ENCODE results near the gene CMTM7. TPM values are rescaled to one million over a fixed set of nuclear protein-coding genes. Genes with fewer than 3 reads are reported as not detected.

Gene CMTM7
- total RNA-seq = 24.6 and 29.6 TPM in 2 replicates
- long read RNA-seq, partial matches to known transcripts = 0 of 21 reads
- long read RNA-seq, other reads (novel, unspliced or antisense) = 17 of 21 reads

- Mint-ChIP-seq H3K36me3 (ENCODE audit: insufficient read depth) (peaks cover 2% of the 10 kb centered on the region), H3K27ac (peak within 1 kb of the TSS; percentile 97), H3K9me3 (ENCODE audit: low read depth) (no peaks in the 10 kb centered on the region), H3K4me1 (ENCODE audit: low read depth) (peaks cover 14% of the 10 kb centered on the region), H3K27me3 (peaks cover 5% of the 10 kb centered on the region), H3K4me3 (ENCODE audit: low read depth) (peak within 1 kb of the TSS; percentile 92)
- DNase-seq (ENCODE audit: low spot score, unreplicated experiment) = peak; percentile 46
- peak; percentile 9 for TF ChIP-seq CTCF (IDR thresholded peaks at IDR 0.05; ENCODE audit: unreplicated experiment)
These were observed at the start of gene CMTM7 for GRCh38 chr3:32391643-32392535. Gene CMTM7 (plus strand): TSS chr3:32391853. CDS start chr3:32391907, 54 bp downstream.

DNA sequence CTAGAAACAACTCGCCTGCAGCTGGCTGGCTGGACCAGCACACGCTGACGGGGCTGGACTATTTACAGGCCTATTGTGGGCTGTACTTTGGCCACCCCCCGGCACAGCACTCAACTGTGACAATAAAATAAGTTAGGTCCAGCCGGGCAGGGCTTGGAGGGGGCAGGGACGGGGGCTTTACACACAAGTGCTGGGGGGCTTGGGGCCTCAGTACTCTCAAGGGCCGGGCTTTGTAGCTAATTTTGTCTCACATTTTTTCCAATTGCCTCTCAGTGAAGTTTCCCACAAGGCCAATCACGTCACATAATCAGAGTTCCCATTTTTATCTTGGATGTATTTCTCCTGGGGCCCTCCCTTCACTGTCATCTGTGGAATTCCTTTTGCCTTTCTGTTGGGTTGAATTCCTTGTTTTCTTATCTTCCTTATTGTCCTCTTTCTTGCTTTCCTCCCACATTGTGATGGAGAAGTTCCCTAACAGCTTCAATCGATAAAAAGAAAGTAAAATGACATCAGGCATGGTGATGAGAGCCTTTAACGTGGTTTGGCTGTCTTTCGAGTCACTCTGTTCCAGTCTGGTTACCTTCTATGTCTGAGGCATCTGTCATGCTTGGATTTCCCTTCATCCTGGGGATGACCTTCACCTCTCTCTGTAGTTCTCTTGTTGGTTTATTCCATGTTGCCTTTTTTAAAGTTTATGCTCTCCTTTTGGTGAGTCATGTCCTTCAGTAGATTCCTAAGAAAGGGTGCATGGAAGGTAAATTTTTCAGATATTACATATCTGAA is 44.1 kb upstream of the CMTM7 start:
- H3K4me3 Mint-ChIP-seq (ENCODE audit: low read depth) = no peak overlapping the region

DNA sequence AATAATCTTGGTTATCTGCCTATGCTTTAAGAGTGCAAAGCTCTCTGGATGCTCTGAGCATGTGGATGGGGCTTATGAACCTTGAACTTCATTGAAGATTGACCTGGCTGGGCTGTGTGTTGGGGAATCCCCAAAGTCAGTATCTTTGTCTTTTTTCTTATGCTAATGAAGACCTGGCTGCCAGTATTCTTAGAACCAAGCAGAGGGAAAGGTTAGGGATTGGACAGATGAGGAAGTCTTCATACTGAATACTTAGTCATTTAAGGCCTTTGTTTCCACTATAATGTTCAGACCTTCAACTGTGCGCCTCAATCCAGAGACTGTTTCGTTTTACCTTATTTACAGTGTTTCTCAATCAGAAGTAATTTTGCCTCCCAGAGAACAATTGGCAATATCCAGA is 42.5 kb upstream of the CMTM7 start:
- no peaks in the 10 kb centered on the region for H3K27me3 Mint-ChIP-seq
- no peak for DNase-seq (ENCODE audit: low spot score, unreplicated experiment)
- H3K4me1 Mint-ChIP-seq (ENCODE audit: low read depth) = peaks cover 26% of the 10 kb centered on the region
- no peak overlapping the region for H3K4me3 Mint-ChIP-seq (ENCODE audit: low read depth)
- H3K9me3 Mint-ChIP-seq (ENCODE audit: low read depth) = peaks cover 7% of the 10 kb centered on the region
- peaks cover 10% of the 10 kb centered on the region for H3K36me3 Mint-ChIP-seq (ENCODE audit: insufficient read depth)
- H3K27ac Mint-ChIP-seq = no peak overlapping the region
- no peak for TF ChIP-seq CTCF (IDR thresholded peaks at IDR 0.05; ENCODE audit: unreplicated experiment)

More for the DNA sequence above, 44.1 kb upstream of the CMTM7 start:
- peak overlapping the region; percentile 58 for H3K27ac Mint-ChIP-seq
- TF ChIP-seq CTCF (IDR thresholded peaks at IDR 0.05; ENCODE audit: unreplicated experiment) = no peak
- peaks cover 10% of the 10 kb centered on the region for H3K36me3 Mint-ChIP-seq (ENCODE audit: insufficient read depth)
- peaks cover 3% of the 10 kb centered on the region for H3K9me3 Mint-ChIP-seq (ENCODE audit: low read depth)
- peaks cover 14% of the 10 kb centered on the region for H3K4me1 Mint-ChIP-seq (ENCODE audit: low read depth)
- no peak for DNase-seq (ENCODE audit: low spot score, unreplicated experiment)
- no peaks in the 10 kb centered on the region for H3K27me3 Mint-ChIP-seq

DNA sequence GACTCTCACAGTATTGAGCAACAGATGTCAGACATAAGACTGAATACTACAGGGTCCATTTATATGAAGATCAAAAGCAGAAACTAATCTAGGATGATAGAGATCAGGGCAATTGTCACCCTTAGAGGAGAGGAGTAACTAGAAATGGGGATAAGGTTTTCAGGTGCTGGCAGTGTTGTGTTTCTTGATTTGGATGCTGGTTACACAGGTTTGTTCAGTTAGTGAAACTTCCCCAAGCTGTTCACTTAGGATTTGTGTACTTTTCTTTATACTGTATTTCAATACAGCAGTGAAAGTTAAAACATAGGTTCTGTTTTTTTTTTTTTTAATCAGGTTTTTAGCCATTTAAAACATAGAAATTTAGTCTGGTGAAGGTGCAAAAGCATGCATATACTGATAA is 39.1 kb upstream of the CMTM7 start:
- no peak overlapping the region for H3K27ac Mint-ChIP-seq
- DNase-seq (ENCODE audit: low spot score, unreplicated experiment) = no peak
- peaks cover 3% of the 10 kb centered on the region for H3K9me3 Mint-ChIP-seq (ENCODE audit: low read depth)
- H3K27me3 Mint-ChIP-seq = no peaks in the 10 kb centered on the region
- TF ChIP-seq CTCF (IDR thresholded peaks at IDR 0.05; ENCODE audit: unreplicated experiment) = no peak
- peaks cover 37% of the 10 kb centered on the region for H3K4me1 Mint-ChIP-seq (ENCODE audit: low read depth)
- peaks cover 6% of the 10 kb centered on the region for H3K36me3 Mint-ChIP-seq (ENCODE audit: insufficient read depth)
- H3K4me3 Mint-ChIP-seq (ENCODE audit: low read depth) = peak overlapping the region; percentile 2

GRCh38 chr3:32353351-32353750 is 38.3 kb upstream of the CMTM7 start:
- DNase-seq (ENCODE audit: low spot score, unreplicated experiment) = no peak
- Mint-ChIP-seq H3K4me3 (ENCODE audit: low read depth) (no peak overlapping the region), H3K27me3 (no peaks in the 10 kb centered on the region), H3K9me3 (ENCODE audit: low read depth) (peaks cover 3% of the 10 kb centered on the region), H3K27ac (peak overlapping the region; percentile 21), H3K4me1 (ENCODE audit: low read depth) (peaks cover 34% of the 10 kb centered on the region), H3K36me3 (ENCODE audit: insufficient read depth) (peaks cover 10% of the 10 kb centered on the region)
- TF ChIP-seq CTCF (IDR thresholded peaks at IDR 0.05; ENCODE audit: unreplicated experiment) = no peak
